Esophagus squamous epithelium (tissue), 4 donors: Measurements from ENCODE around the gene YBX2.
"Not testable (repeated sequence)": the region's sequence is repeated elsewhere in the genome, so short reads cannot be mapped to it uniquely, and the experiment has no call there.

Source experiments
- POLR2A ChIP-seq, 4 donors: fragments of 450-650 bp; IDR thresholded peaks; one replicate each; pipeline ENCODE4 v1.6.1; 2017; ENCODE audit warnings: antibody characterized with exemption in 4 of 4, mild to moderate bottlenecking in 4 of 4, moderate library complexity in 3 of 4
- TF ChIP-seq, protein P1 (sequence below), 6 experiments: fragments of 450-650 bp in 4 of 6; fragments of 200-600 bp in 2 of 6; sonication (generic) in 2 of 6; IDR thresholded peaks; one replicate each; pipeline ENCODE4 v1.5.1; 2016 to 2019; ENCODE audit warnings: antibody characterized with exemption in 6 of 6, mild to moderate bottlenecking in 4 of 6, moderate library complexity in 4 of 6

DNA sequence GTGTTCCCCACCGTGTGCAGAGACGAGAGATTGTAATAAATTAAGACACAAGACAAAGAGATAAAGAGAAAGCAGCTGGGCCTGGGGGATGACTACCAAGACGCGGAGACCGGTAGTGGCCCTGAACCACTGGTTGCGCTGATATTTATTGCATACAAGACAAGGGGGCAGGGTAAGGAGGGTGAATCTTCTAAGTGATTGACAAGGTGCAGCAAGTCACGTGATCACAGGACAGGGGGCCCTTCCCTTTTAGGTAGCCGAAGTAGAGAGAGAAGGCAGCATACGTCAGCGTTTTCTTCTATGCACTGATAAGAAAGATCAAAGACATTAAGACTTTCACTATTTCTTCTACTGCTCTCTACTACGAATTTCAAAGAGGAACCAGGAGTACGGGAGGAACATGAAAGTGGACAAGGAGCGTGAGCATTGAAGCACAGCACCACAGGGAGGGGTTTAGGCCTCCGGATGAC, 38.2 kb upstream of the YBX2 start:
- TF ChIP-seq, protein P1, sequence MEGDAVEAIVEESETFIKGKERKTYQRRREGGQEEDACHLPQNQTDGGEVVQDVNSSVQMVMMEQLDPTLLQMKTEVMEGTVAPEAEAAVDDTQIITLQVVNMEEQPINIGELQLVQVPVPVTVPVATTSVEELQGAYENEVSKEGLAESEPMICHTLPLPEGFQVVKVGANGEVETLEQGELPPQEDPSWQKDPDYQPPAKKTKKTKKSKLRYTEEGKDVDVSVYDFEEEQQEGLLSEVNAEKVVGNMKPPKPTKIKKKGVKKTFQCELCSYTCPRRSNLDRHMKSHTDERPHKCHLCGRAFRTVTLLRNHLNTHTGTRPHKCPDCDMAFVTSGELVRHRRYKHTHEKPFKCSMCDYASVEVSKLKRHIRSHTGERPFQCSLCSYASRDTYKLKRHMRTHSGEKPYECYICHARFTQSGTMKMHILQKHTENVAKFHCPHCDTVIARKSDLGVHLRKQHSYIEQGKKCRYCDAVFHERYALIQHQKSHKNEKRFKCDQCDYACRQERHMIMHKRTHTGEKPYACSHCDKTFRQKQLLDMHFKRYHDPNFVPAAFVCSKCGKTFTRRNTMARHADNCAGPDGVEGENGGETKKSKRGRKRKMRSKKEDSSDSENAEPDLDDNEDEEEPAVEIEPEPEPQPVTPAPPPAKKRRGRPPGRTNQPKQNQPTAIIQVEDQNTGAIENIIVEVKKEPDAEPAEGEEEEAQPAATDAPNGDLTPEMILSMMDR (IDR thresholded peaks at IDR 0.05), result not testable (repeated sequence)
- TF ChIP-seq POLR2A (IDR thresholded peaks at IDR 0.05), result not testable (repeated sequence)
